Fibroblast of skin of back (primary cell): ENCODE measurements around the gene SGCA.

Experiments used
- DNase-seq: peaks from one replicate; pipeline ENCODE4 v3.0.0-alpha.2; 2013

Gene SGCA

GRCh38 chr17:50149417-50150353 lies 16.1 kb upstream of the SGCA start:
- peak; percentile 57 for DNase-seq

- no peak for DNase-seq
Observed at GRCh38 chr17:50150354-50151040, 15.3 kb upstream of the SGCA start, which contains the start of gene PPP1R9B. Gene PPP1R9B, minus strand, starts transcription at chr17:50150677. Its CDS starts 164 bp downstream, at chr17:50150513.

GRCh38 chr17:50151041-50151936 lies 14.5 kb upstream of the SGCA start:
- peak; percentile 95 for DNase-seq

GRCh38 chr17:50151937-50152547 lies 13.8 kb upstream of the SGCA start:
- peak; percentile 92 for DNase-seq

- no peak for DNase-seq
Observed at GRCh38 chr17:50152736-50153135, 13.1 kb upstream of the SGCA start.

- DNase-seq = no peak
Observed at GRCh38 chr17:50153650-50154575, 11.9 kb upstream of the SGCA start.

- DNase-seq = no peak
Observed at GRCh38 chr17:50154604-50155003, 11.2 kb upstream of the SGCA start.

- DNase-seq = no peak
Observed at GRCh38 chr17:50155115-50155819, 10.5 kb upstream of the SGCA start.

- DNase-seq = no peak
Observed at GRCh38 chr17:50157891-50158290, 7.9 kb upstream of the SGCA start.

- peak; percentile 89 for DNase-seq
Observed at GRCh38 chr17:50161023-50161910, 4.5 kb upstream of the SGCA start.

GRCh38 chr17:50161911-50162288 lies 3.9 kb upstream of the SGCA start:
- no peak for DNase-seq

- no peak for DNase-seq
Observed at GRCh38 chr17:50162466-50163254, 3.1 kb upstream of the SGCA start.

- no peak for DNase-seq
Observed at GRCh38 chr17:50163843-50164696, 1.7 kb upstream of the SGCA start.

- DNase-seq = no peak
Observed at GRCh38 chr17:50164697-50164988, 1.2 kb upstream of the SGCA start.

- no peak for DNase-seq
Observed at GRCh38 chr17:50165066-50165465, 739 bp upstream of the SGCA start.

GRCh38 chr17:50165466-50165865 lies 339 bp upstream of the SGCA start:
- no peak for DNase-seq

- no peak for DNase-seq
Observed at GRCh38 chr17:50166518-50167181, 845 bp downstream of the SGCA start.
